ENCODE results near the gene GIT2. TPM values are rescaled to one million over a fixed set of nuclear protein-coding genes. Genes with fewer than 3 reads are reported as not detected.

GIT2 gene
- total and polyA plus RNA-seq, 2 experiments from 2014 or later = 15.8 to 20.9 TPM

DNA sequence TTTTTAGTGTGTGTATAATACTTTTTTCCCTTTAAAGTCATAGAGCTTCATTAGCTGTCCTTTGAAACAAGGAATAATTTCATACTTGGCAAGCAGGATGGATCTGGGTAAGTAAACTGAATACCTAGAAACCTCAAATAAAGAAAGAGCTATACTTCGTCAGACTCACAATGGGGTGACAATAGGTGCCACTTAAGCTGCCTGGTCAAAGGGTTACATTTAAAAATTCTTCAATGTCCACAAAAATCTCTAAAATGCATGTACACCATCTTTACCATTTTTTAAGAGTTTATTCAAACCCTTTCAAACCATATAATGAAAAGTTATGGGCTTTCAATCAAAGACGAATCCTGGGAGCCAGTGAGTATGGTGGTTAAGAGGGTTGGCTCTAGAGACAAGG is 3.1 kb downstream of the GIT2 start:
- H3K9me3 Mint-ChIP-seq = no peaks in the 10 kb centered on the region
- no peak overlapping the region for H3K27ac Mint-ChIP-seq
- H3K27me3 Mint-ChIP-seq (ENCODE audit: insufficient read depth, low read depth, poor library complexity) = no peaks in the 10 kb centered on the region
- DNase-seq (ENCODE audit: low spot score) (no peak), ATAC-seq (no peak)
- Histone ChIP-seq H3K27me3 (ENCODE audit: insufficient read depth) (no peaks in the 10 kb centered on the region), H3K9me2 (ENCODE audit: insufficient read depth) (0 out of 2 replicates have a peak, but pooled peaks cover 3% of the 10 kb centered on the region), H3K27ac (ENCODE audit: low read depth) (no peak overlapping the region), H3K36me3 (ENCODE audit: insufficient read depth) (peaks cover 7% of the 10 kb centered on the region; the same call in 1 of the 2 replicates), H3F3A (replicated peaks; ENCODE audit: low read depth) (0 out of 2 replicates have a peak, but pooled peaks cover 2% of the 10 kb centered on the region), H4K20me1 (replicated peaks; ENCODE audit: insufficient read depth) (peaks cover 12% of the 10 kb centered on the region), H3K79me2 (replicated peaks; ENCODE audit: insufficient read depth) (peaks cover 25% of the 10 kb centered on the region), H3K4me3 (no peak overlapping the region), H3K4me1 (ENCODE audit: insufficient read depth) (peaks cover 14% of the 10 kb centered on the region), H3K4me2 (no peak overlapping the region), H2AFZ (no peak overlapping the region)
- TF ChIP-seq, protein P1, sequence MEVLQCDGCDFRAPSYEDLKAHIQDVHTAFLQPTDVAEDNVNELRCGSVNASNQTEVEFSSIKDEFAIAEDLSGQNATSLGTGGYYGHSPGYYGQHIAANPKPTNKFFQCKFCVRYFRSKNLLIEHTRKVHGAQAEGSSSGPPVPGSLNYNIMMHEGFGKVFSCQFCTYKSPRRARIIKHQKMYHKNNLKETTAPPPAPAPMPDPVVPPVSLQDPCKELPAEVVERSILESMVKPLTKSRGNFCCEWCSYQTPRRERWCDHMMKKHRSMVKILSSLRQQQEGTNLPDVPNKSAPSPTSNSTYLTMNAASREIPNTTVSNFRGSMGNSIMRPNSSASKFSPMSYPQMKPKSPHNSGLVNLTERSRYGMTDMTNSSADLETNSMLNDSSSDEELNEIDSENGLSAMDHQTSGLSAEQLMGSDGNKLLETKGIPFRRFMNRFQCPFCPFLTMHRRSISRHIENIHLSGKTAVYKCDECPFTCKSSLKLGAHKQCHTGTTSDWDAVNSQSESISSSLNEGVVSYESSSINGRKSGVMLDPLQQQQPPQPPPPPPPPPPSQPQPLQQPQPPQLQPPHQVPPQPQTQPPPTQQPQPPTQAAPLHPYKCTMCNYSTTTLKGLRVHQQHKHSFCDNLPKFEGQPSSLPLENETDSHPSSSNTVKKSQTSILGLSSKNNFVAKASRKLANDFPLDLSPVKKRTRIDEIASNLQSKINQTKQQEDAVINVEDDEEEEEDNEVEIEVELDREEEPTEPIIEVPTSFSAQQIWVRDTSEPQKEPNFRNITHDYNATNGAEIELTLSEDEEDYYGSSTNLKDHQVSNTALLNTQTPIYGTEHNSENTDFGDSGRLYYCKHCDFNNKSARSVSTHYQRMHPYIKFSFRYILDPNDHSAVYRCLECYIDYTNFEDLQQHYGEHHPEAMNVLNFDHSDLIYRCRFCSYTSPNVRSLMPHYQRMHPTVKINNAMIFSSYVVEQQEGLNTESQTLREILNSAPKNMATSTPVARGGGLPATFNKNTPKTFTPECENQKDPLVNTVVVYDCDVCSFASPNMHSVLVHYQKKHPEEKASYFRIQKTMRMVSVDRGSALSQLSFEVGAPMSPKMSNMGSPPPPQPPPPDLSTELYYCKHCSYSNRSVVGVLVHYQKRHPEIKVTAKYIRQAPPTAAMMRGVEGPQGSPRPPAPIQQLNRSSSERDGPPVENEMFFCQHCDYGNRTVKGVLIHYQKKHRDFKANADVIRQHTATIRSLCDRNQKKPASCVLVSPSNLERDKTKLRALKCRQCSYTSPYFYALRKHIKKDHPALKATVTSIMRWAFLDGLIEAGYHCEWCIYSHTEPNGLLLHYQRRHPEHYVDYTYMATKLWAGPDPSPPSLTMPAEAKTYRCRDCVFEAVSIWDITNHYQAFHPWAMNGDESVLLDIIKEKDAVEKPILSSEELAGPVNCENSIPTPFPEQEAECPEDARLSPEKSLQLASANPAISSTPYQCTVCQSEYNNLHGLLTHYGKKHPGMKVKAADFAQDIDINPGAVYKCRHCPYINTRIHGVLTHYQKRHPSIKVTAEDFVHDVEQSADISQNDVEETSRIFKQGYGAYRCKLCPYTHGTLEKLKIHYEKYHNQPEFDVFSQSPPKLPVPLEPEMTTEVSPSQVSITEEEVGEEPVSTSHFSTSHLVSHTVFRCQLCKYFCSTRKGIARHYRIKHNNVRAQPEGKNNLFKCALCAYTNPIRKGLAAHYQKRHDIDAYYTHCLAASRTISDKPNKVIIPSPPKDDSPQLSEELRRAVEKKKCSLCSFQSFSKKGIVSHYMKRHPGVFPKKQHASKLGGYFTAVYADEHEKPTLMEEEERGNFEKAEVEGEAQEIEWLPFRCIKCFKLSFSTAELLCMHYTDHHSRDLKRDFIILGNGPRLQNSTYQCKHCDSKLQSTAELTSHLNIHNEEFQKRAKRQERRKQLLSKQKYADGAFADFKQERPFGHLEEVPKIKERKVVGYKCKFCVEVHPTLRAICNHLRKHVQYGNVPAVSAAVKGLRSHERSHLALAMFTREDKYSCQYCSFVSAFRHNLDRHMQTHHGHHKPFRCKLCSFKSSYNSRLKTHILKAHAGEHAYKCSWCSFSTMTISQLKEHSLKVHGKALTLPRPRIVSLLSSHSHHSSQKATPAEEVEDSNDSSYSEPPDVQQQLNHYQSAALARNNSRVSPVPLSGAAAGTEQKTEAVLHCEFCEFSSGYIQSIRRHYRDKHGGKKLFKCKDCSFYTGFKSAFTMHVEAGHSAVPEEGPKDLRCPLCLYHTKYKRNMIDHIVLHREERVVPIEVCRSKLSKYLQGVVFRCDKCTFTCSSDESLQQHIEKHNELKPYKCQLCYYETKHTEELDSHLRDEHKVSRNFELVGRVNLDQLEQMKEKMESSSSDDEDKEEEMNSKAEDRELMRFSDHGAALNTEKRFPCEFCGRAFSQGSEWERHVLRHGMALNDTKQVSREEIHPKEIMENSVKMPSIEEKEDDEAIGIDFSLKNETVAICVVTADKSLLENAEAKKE (CRISPR knock-in tag; IDR thresholded peaks at IDR 0.05) = no peak
- TF ChIP-seq CREB1 (CRISPR knock-in tag; IDR thresholded peaks at IDR 0.05; ENCODE audit: low read depth) (no peak), ZNF331 (CRISPR knock-in tag; IDR thresholded peaks at IDR 0.05; ENCODE audit: low read depth) (no peak), EZH2phosphoT487 (IDR thresholded peaks at IDR 0.05; ENCODE audit: unreplicated experiment) (no peak), JUNB (IDR thresholded peaks at IDR 0.05; ENCODE audit: unreplicated experiment) (no peak), EZH2 (IDR thresholded peaks at IDR 0.05; ENCODE audit: low read depth, unreplicated experiment) (no peak), STAT1 (IDR thresholded peaks at IDR 0.05; ENCODE audit: unreplicated experiment) (no peak), NANOG (IDR thresholded peaks at IDR 0.05; ENCODE audit: borderline replicate concordance) (no peak), POLR2AphosphoS5 (IDR thresholded peaks at IDR 0.05; ENCODE audit: low read depth) (no peak), ZNF114 (CRISPR knock-in tag; IDR thresholded peaks at IDR 0.05) (no peak)
- TF ChIP-seq, protein P2, sequence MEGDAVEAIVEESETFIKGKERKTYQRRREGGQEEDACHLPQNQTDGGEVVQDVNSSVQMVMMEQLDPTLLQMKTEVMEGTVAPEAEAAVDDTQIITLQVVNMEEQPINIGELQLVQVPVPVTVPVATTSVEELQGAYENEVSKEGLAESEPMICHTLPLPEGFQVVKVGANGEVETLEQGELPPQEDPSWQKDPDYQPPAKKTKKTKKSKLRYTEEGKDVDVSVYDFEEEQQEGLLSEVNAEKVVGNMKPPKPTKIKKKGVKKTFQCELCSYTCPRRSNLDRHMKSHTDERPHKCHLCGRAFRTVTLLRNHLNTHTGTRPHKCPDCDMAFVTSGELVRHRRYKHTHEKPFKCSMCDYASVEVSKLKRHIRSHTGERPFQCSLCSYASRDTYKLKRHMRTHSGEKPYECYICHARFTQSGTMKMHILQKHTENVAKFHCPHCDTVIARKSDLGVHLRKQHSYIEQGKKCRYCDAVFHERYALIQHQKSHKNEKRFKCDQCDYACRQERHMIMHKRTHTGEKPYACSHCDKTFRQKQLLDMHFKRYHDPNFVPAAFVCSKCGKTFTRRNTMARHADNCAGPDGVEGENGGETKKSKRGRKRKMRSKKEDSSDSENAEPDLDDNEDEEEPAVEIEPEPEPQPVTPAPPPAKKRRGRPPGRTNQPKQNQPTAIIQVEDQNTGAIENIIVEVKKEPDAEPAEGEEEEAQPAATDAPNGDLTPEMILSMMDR (conservative IDR thresholded peaks at IDR 0.05; ENCODE audit: low read depth in 2 of 2) = no peak
- TF ChIP-seq, protein P3, sequence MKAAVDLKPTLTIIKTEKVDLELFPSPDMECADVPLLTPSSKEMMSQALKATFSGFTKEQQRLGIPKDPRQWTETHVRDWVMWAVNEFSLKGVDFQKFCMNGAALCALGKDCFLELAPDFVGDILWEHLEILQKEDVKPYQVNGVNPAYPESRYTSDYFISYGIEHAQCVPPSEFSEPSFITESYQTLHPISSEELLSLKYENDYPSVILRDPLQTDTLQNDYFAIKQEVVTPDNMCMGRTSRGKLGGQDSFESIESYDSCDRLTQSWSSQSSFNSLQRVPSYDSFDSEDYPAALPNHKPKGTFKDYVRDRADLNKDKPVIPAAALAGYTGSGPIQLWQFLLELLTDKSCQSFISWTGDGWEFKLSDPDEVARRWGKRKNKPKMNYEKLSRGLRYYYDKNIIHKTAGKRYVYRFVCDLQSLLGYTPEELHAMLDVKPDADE (IDR thresholded peaks at IDR 0.05) = no peak
- TF ChIP-seq, protein P4, sequence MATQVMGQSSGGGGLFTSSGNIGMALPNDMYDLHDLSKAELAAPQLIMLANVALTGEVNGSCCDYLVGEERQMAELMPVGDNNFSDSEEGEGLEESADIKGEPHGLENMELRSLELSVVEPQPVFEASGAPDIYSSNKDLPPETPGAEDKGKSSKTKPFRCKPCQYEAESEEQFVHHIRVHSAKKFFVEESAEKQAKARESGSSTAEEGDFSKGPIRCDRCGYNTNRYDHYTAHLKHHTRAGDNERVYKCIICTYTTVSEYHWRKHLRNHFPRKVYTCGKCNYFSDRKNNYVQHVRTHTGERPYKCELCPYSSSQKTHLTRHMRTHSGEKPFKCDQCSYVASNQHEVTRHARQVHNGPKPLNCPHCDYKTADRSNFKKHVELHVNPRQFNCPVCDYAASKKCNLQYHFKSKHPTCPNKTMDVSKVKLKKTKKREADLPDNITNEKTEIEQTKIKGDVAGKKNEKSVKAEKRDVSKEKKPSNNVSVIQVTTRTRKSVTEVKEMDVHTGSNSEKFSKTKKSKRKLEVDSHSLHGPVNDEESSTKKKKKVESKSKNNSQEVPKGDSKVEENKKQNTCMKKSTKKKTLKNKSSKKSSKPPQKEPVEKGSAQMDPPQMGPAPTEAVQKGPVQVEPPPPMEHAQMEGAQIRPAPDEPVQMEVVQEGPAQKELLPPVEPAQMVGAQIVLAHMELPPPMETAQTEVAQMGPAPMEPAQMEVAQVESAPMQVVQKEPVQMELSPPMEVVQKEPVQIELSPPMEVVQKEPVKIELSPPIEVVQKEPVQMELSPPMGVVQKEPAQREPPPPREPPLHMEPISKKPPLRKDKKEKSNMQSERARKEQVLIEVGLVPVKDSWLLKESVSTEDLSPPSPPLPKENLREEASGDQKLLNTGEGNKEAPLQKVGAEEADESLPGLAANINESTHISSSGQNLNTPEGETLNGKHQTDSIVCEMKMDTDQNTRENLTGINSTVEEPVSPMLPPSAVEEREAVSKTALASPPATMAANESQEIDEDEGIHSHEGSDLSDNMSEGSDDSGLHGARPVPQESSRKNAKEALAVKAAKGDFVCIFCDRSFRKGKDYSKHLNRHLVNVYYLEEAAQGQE (IDR thresholded peaks at IDR 0.05; ENCODE audit: unreplicated experiment) = no peak
- peaks cover 14% of the 10 kb centered on the region; the same call in 2 of the 3 replicates for H3K36me3 Mint-ChIP-seq (ENCODE audit: low read depth)
- H3K4me3 Mint-ChIP-seq = no peak overlapping the region
- peaks cover 28% of the 10 kb centered on the region for H3K4me1 Mint-ChIP-seq

All from GM23338 (cell line).